Large intestine (tissue), 12 donors: ENCODE measurements around the gene PCTP. TPM values are rescaled to one million over a fixed set of nuclear protein-coding genes. Genes with fewer than 3 reads are reported as not detected.

Experiments used
- DNase-seq, 2 donors: peaks; one replicate each; pipeline versions ENCODE4 v3.0.0 to v3.0.0-alpha.2; 2013
- H3K27ac ChIP-seq: one replicate; pipeline ENCODE4 v1.5.1; 2013; ENCODE audit warnings: low read length
- H3K27me3 ChIP-seq: 2 replicates; pipeline ENCODE4 v1.6.1; 2013; ENCODE audit warnings: low read length; ENCODE audit not compliant: control insufficient read depth, insufficient read depth
- H3K36me3 ChIP-seq: 2 replicates; pipeline ENCODE4 v1.6.1; 2013; ENCODE audit warnings: low read length; ENCODE audit not compliant: control insufficient read depth, insufficient read depth
- H3K4me1 ChIP-seq: one replicate; pipeline ENCODE4 v1.6.1; 2013; ENCODE audit warnings: low read length; ENCODE audit not compliant: control insufficient read depth, insufficient read depth
- H3K4me3 ChIP-seq: one replicate; pipeline ENCODE4 v1.5.1; 2013; ENCODE audit warnings: low read length
- H3K9me3 ChIP-seq: one replicate; pipeline ENCODE4 v1.6.1; 2013; ENCODE audit warnings: mild to moderate bottlenecking, low read depth, low read length, moderate library complexity; ENCODE audit not compliant: control insufficient read depth
- WGBS: methylation state at CpG from one replicate; pipeline ENCODE4 v1.1.5; 2013; ENCODE audit warnings: low lambda C conversion rate; ENCODE audit not compliant: insufficient coverage; 5-methylcytosine and 5-hydroxymethylcytosine counted together
- long read RNA-seq, 11 donors: transcript quantifications; one replicate each; lab custom pipeline, GENCODE V29; 2026
- polyA plus RNA-seq: library from polyadenylated mRNA; unstranded; fragments of 120-200 nt; gene quantifications from one replicate; pipeline ENCODE4 v1.2.1, GENCODE V29; 2013

PCTP gene
- 20.6 TPM for polyA plus RNA-seq
- long read RNA-seq, donor 1, transcript PCTP-201 (6 exons, 2,044 nt): major isoform, 6 of 6 reads
- long read RNA-seq, donor 1, partial matches to known transcripts: 0 of 6 reads
- long read RNA-seq, donor 1, other reads (novel, unspliced or antisense): 0 of 6 reads
- long read RNA-seq, donor 2, transcript PCTP-201 (6 exons, 2,044 nt): major isoform, 5 of 26 reads
- long read RNA-seq, donor 2, partial matches to known transcripts: 20 of 26 reads
- long read RNA-seq, donor 2, other reads (novel, unspliced or antisense): 0 of 26 reads
- long read RNA-seq, donor 3: 0 reads
- long read RNA-seq, donor 4: 0 reads
- long read RNA-seq, donor 5, partial matches to known transcripts: 0 of 4 reads
- long read RNA-seq, donor 5, other reads (novel, unspliced or antisense): 0 of 4 reads
- long read RNA-seq, donor 6, transcript PCTP-201 (6 exons, 2,044 nt): major isoform, 5 of 5 reads
- long read RNA-seq, donor 6, partial matches to known transcripts: 0 of 5 reads
- long read RNA-seq, donor 6, other reads (novel, unspliced or antisense): 0 of 5 reads
- long read RNA-seq, donor 7, transcript PCTP-201 (6 exons, 2,044 nt): major isoform, 10 of 11 reads
- long read RNA-seq, donor 7, partial matches to known transcripts: 0 of 11 reads
- long read RNA-seq, donor 7, other reads (novel, unspliced or antisense): 0 of 11 reads
- long read RNA-seq, donor 8, transcript PCTP-201 (6 exons, 2,044 nt): major isoform, 10 of 19 reads
- long read RNA-seq, donor 8, partial matches to known transcripts: 9 of 19 reads
- long read RNA-seq, donor 8, other reads (novel, unspliced or antisense): 0 of 19 reads
- long read RNA-seq, donor 9, transcript PCTP-201 (6 exons, 2,044 nt): major isoform, 8 of 9 reads
- long read RNA-seq, donor 9, partial matches to known transcripts: 0 of 9 reads
- long read RNA-seq, donor 9, other reads (novel, unspliced or antisense): 0 of 9 reads
- long read RNA-seq, donor 10, transcript PCTP-201 (6 exons, 2,044 nt): major isoform, 7 of 9 reads
- long read RNA-seq, donor 10, partial matches to known transcripts: 0 of 9 reads
- long read RNA-seq, donor 10, other reads (novel, unspliced or antisense): 0 of 9 reads
- long read RNA-seq, donor 11, transcript PCTP-201 (6 exons, 2,044 nt): major isoform, 5 of 5 reads
- long read RNA-seq, donor 11, partial matches to known transcripts: 0 of 5 reads
- long read RNA-seq, donor 11, other reads (novel, unspliced or antisense): 0 of 5 reads

GRCh38 chr17:55750750-55751657, at the start of gene PCTP:
PCTP (plus strand) TSS chr17:55751051; CDS start chr17:55751104, 53 bp downstream.
- H3K4me1 ChIP-seq: peaks cover 5% of the 10 kb centered on the region
- peak within 1 kb of the TSS; percentile 84 for H3K4me3 ChIP-seq
- H3K9me3 ChIP-seq: no peaks in the 10 kb centered on the region
- H3K27ac ChIP-seq: peak within 1 kb of the TSS; percentile 78
- WGBS: no CpG with 5 or more reads among the region's 53 CpGs
- peak; percentile 85 to 93 for DNase-seq
- no peaks in the 10 kb centered on the region for H3K27me3 ChIP-seq
- H3K36me3 ChIP-seq: peaks cover 12% of the 10 kb centered on the region

DNA sequence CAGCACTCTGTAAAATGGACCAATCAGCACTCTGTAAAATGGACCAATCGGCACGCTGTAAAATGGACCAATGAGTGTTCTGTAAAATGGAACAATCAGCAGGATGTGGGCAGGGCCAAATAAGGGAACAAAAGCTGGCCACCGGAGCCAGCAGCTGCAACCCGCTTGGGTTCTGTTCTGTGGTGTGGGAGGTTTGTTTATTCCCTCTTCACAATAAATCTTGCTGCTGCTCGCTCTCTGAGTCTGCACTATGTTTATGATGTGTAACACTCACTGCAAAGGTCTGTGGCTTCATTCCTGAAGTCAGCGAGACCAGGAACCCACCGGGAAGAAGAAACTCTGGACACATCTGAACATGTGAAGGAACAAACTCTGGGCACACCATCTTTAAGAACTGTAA, 48.7 kb upstream of the PCTP start:
- Histone ChIP-seq H3K9me3 (no peaks in the 10 kb centered on the region), H3K36me3 (no peaks in the 10 kb centered on the region), H3K4me3 (no peak overlapping the region), H3K4me1 (no peaks in the 10 kb centered on the region), H3K27ac (no peak overlapping the region), H3K27me3 (peaks cover 3% of the 10 kb centered on the region)
- no peak for DNase-seq
- WGBS: 83% methylated on average over 1 of the region's 7 CpGs

GRCh38 chr17:55704401-55704800, 46.5 kb upstream of the PCTP start:
- Histone ChIP-seq H3K36me3 (no peaks in the 10 kb centered on the region), H3K4me3 (no peak overlapping the region), H3K9me3 (no peaks in the 10 kb centered on the region), H3K27me3 (peaks cover 5% of the 10 kb centered on the region), H3K4me1 (no peaks in the 10 kb centered on the region), H3K27ac (no peak overlapping the region)
- no peak for DNase-seq
- no CpG with 5 or more reads among the region's 1 CpG for WGBS

DNA sequence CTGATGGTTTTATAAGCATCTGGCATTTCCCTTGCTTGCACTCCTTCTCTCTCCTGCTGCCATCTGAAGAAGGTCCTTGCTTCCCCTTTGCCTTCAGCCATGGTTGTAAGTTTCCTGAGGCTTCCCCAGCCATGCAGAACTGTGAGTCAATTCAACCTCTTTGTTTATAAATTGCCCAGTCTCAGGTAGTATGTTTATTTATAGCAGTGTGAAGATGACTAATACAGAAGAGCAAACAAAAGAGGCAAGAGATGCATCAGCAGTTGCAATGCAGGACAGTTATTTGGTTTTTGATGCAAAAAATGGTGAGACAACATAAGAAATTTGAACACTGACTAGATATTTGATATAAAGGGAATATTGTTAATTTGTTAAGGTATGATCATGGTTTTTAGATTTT, 45.0 kb upstream of the PCTP start:
- DNase-seq: no peak
- H3K4me1 ChIP-seq: no peaks in the 10 kb centered on the region
- no peaks in the 10 kb centered on the region for H3K36me3 ChIP-seq
- no peak overlapping the region for H3K4me3 ChIP-seq
- peaks cover 5% of the 10 kb centered on the region for H3K27me3 ChIP-seq
- no peaks in the 10 kb centered on the region for H3K9me3 ChIP-seq
- no peak overlapping the region for H3K27ac ChIP-seq

DNA sequence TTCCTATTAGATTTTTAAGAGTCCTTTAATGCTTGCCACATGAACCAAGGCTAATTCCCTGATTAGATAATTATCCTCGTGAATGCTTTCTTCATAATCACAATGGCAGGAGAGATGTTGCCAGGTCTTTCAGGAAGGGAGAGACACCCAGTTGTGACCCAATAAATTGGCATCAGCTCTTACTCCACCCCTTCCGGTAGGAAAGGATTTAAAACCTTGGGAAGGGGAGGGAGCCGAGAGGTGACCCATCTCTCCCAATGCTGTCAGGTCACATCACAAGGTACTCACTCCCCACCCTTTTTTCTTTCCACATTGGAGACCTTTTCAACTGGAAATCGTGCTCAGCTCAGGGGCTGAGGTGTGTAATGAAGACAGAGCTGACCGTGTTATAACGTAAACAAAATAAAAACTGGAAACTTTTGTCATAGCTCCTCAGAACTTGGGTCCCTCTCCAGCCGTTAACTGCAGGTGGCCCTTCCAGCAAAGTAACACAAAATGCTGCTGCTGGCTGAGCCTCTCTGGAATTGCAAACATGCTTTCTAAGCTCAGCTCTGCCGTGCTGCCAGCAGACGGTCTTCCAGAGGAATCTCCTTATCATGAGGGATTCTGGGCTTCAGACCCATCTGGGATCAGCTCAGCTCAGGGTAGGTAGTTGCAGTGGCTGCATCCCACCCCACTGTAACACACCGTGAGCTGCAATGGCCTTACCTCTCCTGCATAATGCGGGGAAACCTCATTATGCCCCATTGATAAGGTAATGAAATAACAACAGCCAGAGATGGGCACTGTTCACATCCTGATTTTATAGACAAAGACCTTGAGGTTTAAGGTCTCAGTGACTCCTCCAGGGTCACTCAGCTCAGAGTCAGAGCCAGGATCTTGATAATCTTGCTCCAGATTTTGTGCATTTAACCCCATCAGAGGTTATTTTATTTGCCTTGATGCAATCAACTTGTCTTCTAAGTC, 43.8 kb upstream of the PCTP start:
- H3K27me3 ChIP-seq: peaks cover 5% of the 10 kb centered on the region
- H3K9me3 ChIP-seq: no peaks in the 10 kb centered on the region
- no peak for DNase-seq
- H3K36me3 ChIP-seq: no peaks in the 10 kb centered on the region
- H3K27ac ChIP-seq: no peak overlapping the region
- WGBS: no CpG with 5 or more reads among the region's 11 CpGs
- no peak overlapping the region for H3K4me3 ChIP-seq
- H3K4me1 ChIP-seq: no peaks in the 10 kb centered on the region

DNA sequence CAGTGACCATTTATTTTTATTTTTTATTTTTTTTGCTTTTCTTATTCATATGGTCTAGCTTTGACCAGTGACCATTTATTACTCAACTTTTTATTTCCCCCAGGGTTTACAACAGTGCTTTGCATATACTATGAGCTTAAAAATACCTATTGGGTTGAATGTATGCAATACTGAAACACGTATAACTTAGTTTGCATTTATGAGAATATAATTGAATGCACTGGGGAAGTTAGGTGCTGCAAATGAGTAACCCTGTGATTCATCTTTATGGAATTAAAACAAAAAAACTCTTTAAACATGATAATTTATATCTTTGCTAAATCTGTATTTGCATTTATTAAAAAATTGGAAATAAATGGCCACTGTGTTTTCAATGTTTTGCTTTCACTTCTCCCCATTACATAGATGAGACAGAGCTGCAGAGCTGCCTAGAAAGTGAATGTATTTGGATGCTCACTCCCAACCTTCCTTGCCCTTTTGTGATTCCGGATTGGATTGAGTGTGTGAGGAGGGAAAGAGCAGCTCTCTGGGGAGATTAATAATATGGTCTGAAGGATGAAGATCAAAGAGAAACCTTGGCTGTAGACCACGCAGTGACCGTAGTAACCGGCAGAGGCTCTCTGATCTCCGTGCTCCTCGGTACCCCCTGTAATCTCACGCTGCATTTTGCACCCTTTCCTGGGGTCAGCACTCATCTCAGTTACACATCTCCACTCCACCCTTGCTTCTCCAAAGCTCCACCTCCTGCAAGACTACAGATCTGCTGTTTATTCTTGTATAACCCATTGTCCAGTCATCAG, 42.5 kb upstream of the PCTP start:
- Histone ChIP-seq H3K4me3 (no peak overlapping the region), H3K27me3 (peaks cover 5% of the 10 kb centered on the region), H3K36me3 (no peaks in the 10 kb centered on the region), H3K4me1 (no peaks in the 10 kb centered on the region), H3K9me3 (no peaks in the 10 kb centered on the region), H3K27ac (no peak overlapping the region)
- DNase-seq: no peak
- WGBS: 83% methylated on average over 1 of the region's 8 CpGs

GRCh38 chr17:55709440-55709839, 41.4 kb upstream of the PCTP start:
- Histone ChIP-seq H3K36me3 (no peaks in the 10 kb centered on the region), H3K4me1 (no peaks in the 10 kb centered on the region), H3K27me3 (peaks cover 5% of the 10 kb centered on the region), H3K4me3 (no peak overlapping the region), H3K9me3 (no peaks in the 10 kb centered on the region), H3K27ac (no peak overlapping the region)
- no peak for DNase-seq
- WGBS: 89% methylated on average over 3 of the region's 7 CpGs

GRCh38 chr17:55709984-55710383, 40.9 kb upstream of the PCTP start:
- H3K27ac ChIP-seq: no peak overlapping the region
- no peak for DNase-seq
- H3K27me3 ChIP-seq: peaks cover 5% of the 10 kb centered on the region
- H3K9me3 ChIP-seq: no peaks in the 10 kb centered on the region
- H3K4me3 ChIP-seq: no peak overlapping the region
- no peaks in the 10 kb centered on the region for H3K4me1 ChIP-seq
- no peaks in the 10 kb centered on the region for H3K36me3 ChIP-seq
- no CpG with 5 or more reads among the region's 4 CpGs for WGBS
